ENCODE measurements around the gene GATAD2A.

GRCh38 chr19:19529783-19530422, 124.4 kb downstream of the GATAD2A start:
- TF ChIP-seq BRD4 (IDR thresholded peaks at IDR 0.05), result no peak
- TF ChIP-seq KDM4B (IDR thresholded peaks at IDR 0.05; ENCODE audit: borderline replicate concordance in 2 of 2, low read depth in 1 of 2), result no peak
- no peak for TF ChIP-seq FOXO4 (CRISPR knock-in tag; IDR thresholded peaks at IDR 0.05)
- TF ChIP-seq POLR2AphosphoS5 (IDR thresholded peaks at IDR 0.05; ENCODE audit: control insufficient read depth, insufficient read depth, low read depth, low read length), result no peak
- no peak for TF ChIP-seq EZH2 (IDR thresholded peaks at IDR 0.05; ENCODE audit: borderline replicate concordance, low read depth, low read length)
- TF ChIP-seq BCOR (IDR thresholded peaks at IDR 0.05), result no peak
- TF ChIP-seq ARID2 (IDR thresholded peaks at IDR 0.05), result no peak
